Fibroblast of lung (primary cell): ENCODE data around the gene CPSF3. TPM values are rescaled to one million over a fixed set of nuclear protein-coding genes. Genes with fewer than 3 reads are reported as not detected.
A peak's percentile ranks its signal among the peaks of the same experiment; 100 is the strongest.

Source experiments
- DNase-seq, 2 donors: peaks; one replicate each; pipeline versions ENCODE4 v3.0.0 to v3.0.0-alpha.2; 2010; ENCODE audit warnings: low read depth in 2 of 2
- H2AFZ ChIP-seq: 2 replicates; pipeline ENCODE4 v1.5.1; 2012; ENCODE audit warnings: low read length, control low read depth, inconsistent platforms
- H3K27ac ChIP-seq: 2 replicates; pipeline ENCODE4 v1.5.1; 2011; ENCODE audit warnings: low read length, control low read depth; ENCODE audit not compliant: insufficient read depth
- H3K27me3 ChIP-seq: 2 replicates; pipeline ENCODE4 v1.5.1; 2011; ENCODE audit warnings: mild to moderate bottlenecking, low read length; ENCODE audit not compliant: control insufficient read depth, insufficient read depth
- H3K36me3 ChIP-seq: 2 replicates; pipeline ENCODE4 v1.5.1; 2011; ENCODE audit warnings: low read length; ENCODE audit not compliant: control insufficient read depth, insufficient read depth
- H3K4me1 ChIP-seq: 2 replicates; pipeline ENCODE4 v1.5.1; 2011; ENCODE audit warnings: low read length; ENCODE audit not compliant: control insufficient read depth, insufficient read depth; ENCODE audit errors: extremely low read depth
- H3K4me2 ChIP-seq: 2 replicates; pipeline ENCODE4 v1.5.1; 2011; ENCODE audit warnings: low read length, control low read depth; ENCODE audit not compliant: insufficient read depth; ENCODE audit errors: extremely low read depth
- H3K4me3 ChIP-seq, 4 experiments: fragments of 200-600 bp in 1 of 4; sonication (generic) in 1 of 4; replicated peaks in 1 of 4; 2 replicates each; pipeline ENCODE4 v1.5.1; 2011 to 2016; ENCODE audit warnings: low read length in 4 of 4, low read depth in 3 of 4, mild to moderate bottlenecking in 3 of 4, control low read depth in 2 of 4, inconsistent platforms in 1 of 4, mixed read lengths in 1 of 4; ENCODE audit not compliant: insufficient read depth in 1 of 4; ENCODE audit errors: control extremely low read depth in 1 of 4
- H3K79me2 ChIP-seq: 2 replicates; pipeline ENCODE4 v1.5.1; 2012; ENCODE audit warnings: mild to moderate bottlenecking, low read length, inconsistent platforms; ENCODE audit not compliant: control insufficient read depth, insufficient read depth
- H3K9ac ChIP-seq: 2 replicates; pipeline ENCODE4 v1.5.1; 2011; ENCODE audit warnings: mild to moderate bottlenecking, low read length, control low read depth; ENCODE audit not compliant: insufficient read depth
- H3K9me3 ChIP-seq: 2 replicates; pipeline ENCODE4 v1.5.1; 2012; ENCODE audit warnings: low read depth, low read length; ENCODE audit not compliant: control insufficient read depth, insufficient read depth
- H4K20me1 ChIP-seq: 2 replicates; pipeline ENCODE4 v1.5.1; 2011; ENCODE audit warnings: low read length; ENCODE audit not compliant: control insufficient read depth, insufficient read depth; ENCODE audit errors: extremely low read depth
- CTCF ChIP-seq, 2 donors: IDR thresholded peaks in 1 of 2; conservative IDR thresholded peaks in 1 of 2; 1 replicate in 1 of 2; 2 replicates in 1 of 2; pipeline ENCODE4 v1.5.1; 2011 to 2012; ENCODE audit warnings: low read length in 2 of 2, control low read depth in 1 of 2, inconsistent platforms in 1 of 2, low read depth in 1 of 2, mild to moderate bottlenecking in 1 of 2
- EZH2 ChIP-seq: IDR thresholded peaks from 2 replicates; pipeline ENCODE4 v1.5.1; 2012; ENCODE audit warnings: low read length, control low read depth, mild to moderate bottlenecking; ENCODE audit errors: missing control alignments
- polyA plus RNA-seq, 2 donors: library from polyadenylated mRNA; depleted of rRNA in 1 of 2; stranded (reverse) in 1 of 2; unstranded in 1 of 2; fragments of >200 nt; gene quantifications; 2 replicates each; pipeline ENCODE4 v1.2.1, GENCODE V29; 2011 to 2012; ENCODE audit warnings: missing spikeins in 1 of 2
- total RNA-seq: library from RNA; depleted of rRNA; stranded (reverse); fragments of >200 nt; gene quantifications from 2 replicates; pipeline ENCODE4 v1.2.1, GENCODE V29; 2014

The CPSF3 gene
- total and polyA plus RNA-seq, 2 donors (not counting 1 experiment from before 2014, with no cell fraction given) = 48.6 to 53.0 TPM

GRCh38 chr2:9405636-9406035 lies 17.8 kb upstream of the CPSF3 start:
- Histone ChIP-seq H4K20me1 (no peaks in the 10 kb centered on the region), H3K4me2 (no peak overlapping the region), H3K4me3 (no peak overlapping the region), H2AFZ (no peak overlapping the region), H3K36me3 (peaks cover 13% of the 10 kb centered on the region), H3K4me1 (peaks cover 14% of the 10 kb centered on the region), H3K79me2 (no peaks in the 10 kb centered on the region), H3K27me3 (no peaks in the 10 kb centered on the region), H3K9ac (no peak overlapping the region), H3K27ac (no peak overlapping the region), H3K9me3 (no peaks in the 10 kb centered on the region)
- peak; percentile 36 to 62 for DNase-seq
- TF ChIP-seq EZH2 (no peak), CTCF (conservative IDR thresholded peaks at IDR 0.05 in 1 of 2, IDR thresholded peaks at IDR 0.05 in 1 of 2; ENCODE audit: low read depth in 1 of 2, low read length in 2 of 2) (no peak)

DNA sequence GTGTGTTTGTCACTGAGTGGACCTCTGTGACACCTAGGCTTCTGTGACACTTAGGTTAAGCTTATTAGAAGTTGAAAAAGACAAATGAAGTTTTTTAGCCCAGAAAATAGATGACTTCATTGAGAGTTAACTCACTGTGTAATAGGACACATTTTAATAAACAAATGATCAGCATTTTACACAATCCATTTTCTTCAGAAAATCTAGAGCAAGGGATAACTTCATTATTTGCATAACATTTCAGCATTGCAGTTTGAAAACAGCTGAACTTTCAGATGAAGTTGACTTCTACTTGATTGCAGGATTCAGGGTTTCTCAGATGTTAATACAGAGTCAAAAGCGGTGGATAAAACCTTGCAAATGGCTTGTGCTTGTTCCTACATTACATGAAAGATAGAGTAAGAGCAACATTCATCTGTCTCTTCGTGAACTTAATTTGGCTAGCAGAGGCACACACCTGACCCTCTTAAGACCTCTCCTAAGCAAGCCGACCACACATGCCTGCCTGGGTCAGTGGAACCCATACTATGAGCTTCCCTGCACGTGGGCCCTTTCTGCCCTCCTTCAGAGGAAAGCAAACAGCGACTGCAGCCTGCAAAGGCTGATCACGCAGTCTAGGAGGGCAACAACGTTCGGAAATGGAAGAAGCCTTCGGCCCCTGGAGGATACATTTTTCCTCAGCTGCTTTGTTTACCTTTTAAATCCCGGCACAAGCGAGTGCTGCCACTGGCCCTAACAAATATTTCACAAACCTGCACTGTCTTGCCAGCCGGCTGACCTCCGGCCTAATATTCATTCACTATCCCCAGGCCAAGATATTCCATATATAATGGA lies 16.7 kb upstream of the CPSF3 start:
- H3K4me2 ChIP-seq = no peak overlapping the region
- no peaks in the 10 kb centered on the region for H3K79me2 ChIP-seq
- peaks cover 14% of the 10 kb centered on the region for H3K4me1 ChIP-seq
- no peak overlapping the region for H2AFZ ChIP-seq
- peaks cover 11% of the 10 kb centered on the region for H3K36me3 ChIP-seq
- no peak overlapping the region for H3K4me3 ChIP-seq
- no peaks in the 10 kb centered on the region for H3K9me3 ChIP-seq
- peak in 1 of 2 donors; percentile 81 for DNase-seq
- no peak overlapping the region for H3K9ac ChIP-seq
- H3K27ac ChIP-seq = no peak overlapping the region
- TF ChIP-seq EZH2 = no peak
- H3K27me3 ChIP-seq = no peaks in the 10 kb centered on the region
- H4K20me1 ChIP-seq = no peaks in the 10 kb centered on the region

DNA sequence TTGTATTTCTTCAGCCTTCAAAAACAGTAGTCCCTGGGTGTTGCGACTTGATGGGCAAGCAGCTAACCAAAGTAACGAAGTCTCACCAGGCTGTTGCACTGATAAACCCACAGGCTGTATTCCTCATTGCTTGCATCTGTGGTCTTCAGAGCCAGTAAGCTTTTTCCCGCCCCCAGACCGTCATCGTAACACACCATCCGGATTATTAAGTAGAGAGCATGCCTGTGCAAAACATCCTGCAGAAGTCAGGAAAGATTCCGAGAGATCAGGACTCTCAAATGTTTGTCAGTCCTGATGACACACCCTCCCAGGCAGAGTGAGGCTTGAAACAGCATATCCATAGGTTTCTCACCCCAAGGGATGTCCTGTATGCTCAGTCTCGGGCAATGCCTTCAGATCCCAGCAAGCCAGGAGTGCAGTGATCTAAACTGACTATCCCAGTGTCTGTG lies 16.1 kb upstream of the CPSF3 start:
- H3K27ac ChIP-seq = no peak overlapping the region

More for the DNA sequence above, 16.1 kb upstream of the CPSF3 start:
- TF ChIP-seq EZH2 = no peak
- TF ChIP-seq CTCF (conservative IDR thresholded peaks at IDR 0.05 in 1 of 2, IDR thresholded peaks at IDR 0.05 in 1 of 2; ENCODE audit: low read depth in 1 of 2, low read length in 2 of 2) = no peak
- Histone ChIP-seq H3K9me3 (no peaks in the 10 kb centered on the region), H2AFZ (no peak overlapping the region), H3K36me3 (peaks cover 11% of the 10 kb centered on the region), H3K27me3 (no peaks in the 10 kb centered on the region), H4K20me1 (no peaks in the 10 kb centered on the region), H3K9ac (no peak overlapping the region), H3K79me2 (no peaks in the 10 kb centered on the region), H3K4me2 (no peak overlapping the region), H3K4me3 (no peak overlapping the region), H3K4me1 (peaks cover 14% of the 10 kb centered on the region)
- no peak for DNase-seq
